Measurements from ENCODE around the gene ACTN1.
A peak's percentile ranks its signal among the peaks of the same experiment; 100 is the strongest.

ACTN1 gene

DNA sequence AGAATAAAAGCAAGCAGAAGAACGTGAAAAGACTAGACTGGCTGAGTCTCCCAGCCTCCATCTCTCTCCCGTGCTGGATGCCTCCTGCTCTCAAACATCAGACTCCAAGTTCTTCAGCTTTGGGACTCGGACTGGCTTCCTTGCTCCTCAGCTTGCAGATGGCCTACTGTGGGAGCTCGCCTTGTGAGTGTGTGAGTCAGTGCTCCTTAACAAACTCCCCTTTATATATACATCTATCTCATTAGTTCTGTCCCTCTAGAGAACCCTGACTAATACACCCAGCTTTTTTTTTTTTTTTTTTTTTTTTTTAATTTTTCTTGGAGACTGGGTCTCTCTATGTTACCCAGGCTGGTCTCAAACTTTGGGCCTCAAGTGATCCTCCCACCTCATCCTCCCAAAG lies 46.9 kb downstream of the ACTN1 start:
- no peak for DNase-seq

DNA sequence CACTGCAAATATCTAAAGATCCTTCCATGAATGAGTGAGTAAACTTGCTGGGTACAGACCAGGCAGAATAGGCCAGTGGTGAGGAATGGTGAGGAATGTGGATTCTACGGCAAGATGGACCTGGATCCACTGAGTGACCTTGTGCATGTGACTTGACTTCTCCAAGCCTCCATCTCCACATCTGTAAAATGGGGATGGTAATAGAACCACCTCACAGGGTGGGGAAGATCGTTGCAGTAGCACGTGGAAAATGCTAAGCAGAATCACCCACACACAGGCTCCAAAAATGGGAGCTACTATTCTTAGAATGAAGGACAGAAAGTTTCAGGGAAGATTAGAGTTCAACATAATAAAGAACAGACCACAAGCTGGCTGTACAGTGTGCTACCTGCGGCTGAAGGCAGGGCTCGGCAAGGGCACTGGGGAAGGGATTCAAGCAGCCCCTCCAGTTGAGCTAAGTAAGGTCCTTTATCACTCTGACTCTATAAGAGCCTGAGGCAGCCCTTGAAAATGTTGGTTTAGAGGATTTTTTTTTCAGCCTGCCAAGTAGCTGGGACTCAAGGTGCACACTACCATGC lies 47.5 kb downstream of the ACTN1 start:
- no peak for DNase-seq

DNA sequence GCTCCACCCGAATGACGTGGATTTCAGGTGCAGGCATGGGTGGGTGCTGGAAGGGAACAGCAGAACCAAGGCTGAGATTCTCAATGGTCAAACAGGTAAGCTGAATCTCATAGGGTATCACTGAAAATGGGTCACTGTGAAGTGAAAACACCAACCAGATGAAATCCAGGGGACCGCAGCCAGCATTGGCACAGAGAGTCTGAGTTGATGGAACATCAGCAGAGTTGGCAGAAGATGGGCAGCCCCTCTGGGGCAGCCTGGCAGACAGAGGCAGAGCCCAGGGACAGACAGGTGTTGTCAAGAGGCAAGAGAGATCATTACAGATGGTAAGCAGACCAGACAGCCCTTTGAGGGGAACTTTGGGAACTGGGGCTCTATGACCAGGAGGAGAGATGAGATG lies 48.0 kb downstream of the ACTN1 start:
- DNase-seq, result no peak

DNA sequence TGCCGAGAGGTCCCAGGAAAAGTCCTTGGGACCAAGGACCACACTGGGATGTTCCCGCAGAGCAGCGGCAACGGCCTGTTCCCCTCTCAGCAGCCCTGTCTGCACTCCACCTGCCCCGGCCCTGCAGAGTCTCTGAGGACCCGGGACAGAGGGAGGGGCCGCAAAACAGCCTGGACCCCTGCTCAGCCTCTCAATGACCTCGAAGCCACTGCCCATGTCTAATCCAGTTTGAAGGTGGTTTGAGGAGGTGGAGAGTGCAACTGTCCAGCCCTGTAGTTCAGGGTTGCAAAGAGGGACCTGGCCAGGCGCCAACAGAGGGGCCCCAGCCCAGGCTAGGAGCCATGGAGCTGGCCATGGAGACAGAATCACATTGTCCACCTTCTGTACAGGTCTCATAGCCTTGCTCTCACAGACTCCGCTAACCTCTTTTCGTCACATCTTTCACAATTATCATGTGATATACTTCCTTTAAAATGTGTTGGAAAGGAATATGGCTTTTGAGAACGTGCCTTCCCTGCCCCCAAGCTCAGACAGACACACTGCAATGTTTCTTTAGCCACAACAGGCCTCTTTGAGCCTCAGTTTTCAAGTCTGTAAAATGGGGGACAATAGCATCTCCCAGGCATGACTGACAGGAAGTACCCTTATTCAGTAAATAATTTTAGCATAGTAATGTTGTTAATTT lies 49.3 kb downstream of the ACTN1 start:
- DNase-seq, result no peak

DNA sequence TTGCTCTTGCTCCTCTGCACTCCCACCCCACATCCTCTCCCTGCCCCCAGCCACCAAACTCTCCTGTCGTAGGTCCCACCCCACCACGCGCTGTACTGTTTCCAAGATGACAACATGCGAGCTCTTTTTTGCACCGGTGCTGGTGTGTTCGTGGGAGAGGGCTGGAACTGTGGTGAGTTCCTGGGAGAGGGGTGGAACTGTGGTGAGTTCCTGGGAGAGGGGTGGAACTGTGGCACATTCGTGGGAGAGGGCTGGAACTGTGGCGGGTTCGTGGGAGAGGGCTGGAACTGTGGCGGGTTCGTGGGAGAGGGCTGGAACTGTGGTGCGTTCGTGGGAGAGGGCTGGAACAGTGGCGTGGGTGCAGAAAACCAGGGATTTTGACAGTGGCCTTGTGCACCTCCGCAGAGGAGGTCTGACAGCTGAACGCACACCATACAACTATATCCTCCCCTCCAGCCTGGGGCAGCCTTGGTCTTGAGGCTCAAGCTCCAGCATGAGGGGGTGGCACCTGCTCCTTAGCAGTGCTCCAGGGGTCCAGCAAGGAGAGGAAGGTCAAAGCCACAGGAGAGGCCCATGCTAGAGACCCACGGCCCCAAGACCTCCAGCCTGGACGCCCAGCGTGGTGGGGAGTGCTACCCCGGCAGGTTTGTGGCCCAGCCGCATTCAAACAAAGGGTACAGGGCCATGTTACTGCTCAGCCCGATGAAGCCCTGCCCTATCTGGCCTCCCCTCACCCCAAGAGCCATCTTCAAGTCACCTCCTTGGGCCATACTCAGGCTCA lies 50.1 kb downstream of the ACTN1 start:
- no peak for DNase-seq

DNA sequence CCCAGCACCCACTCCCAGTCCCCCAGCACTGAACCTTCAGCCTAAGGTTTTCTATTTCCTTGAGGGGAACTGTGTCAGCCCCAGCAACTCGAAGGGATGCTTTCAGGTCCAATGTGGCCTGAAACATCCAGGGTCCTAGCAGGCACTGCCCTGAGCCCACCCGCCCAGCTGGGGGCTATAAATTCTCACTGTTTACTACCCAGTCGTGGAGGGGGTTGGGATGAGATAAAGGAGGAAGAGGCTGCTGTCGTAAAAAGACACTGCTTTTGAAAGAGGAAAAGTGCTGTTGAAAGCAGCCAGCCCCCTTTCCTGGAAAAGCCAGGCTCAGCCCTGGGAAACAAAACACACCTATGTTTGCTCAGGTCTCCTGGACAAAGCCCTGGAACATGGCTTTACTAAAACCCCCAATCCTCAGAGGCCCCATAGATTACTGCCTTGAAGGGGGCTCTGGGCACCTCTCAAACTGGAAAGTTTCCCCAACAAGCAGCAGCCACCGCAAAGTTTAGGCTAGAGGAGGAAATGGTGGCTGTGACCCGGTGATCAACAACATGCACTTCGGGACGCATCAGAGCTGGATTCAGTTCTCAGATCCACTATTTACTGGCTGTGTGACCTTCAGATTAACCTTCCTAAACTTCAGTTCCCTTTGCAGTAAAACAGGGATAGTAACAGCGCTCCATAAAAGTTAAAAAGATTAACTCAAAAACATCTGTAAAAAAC lies 51.0 kb downstream of the ACTN1 start:
- no peak for DNase-seq

DNA sequence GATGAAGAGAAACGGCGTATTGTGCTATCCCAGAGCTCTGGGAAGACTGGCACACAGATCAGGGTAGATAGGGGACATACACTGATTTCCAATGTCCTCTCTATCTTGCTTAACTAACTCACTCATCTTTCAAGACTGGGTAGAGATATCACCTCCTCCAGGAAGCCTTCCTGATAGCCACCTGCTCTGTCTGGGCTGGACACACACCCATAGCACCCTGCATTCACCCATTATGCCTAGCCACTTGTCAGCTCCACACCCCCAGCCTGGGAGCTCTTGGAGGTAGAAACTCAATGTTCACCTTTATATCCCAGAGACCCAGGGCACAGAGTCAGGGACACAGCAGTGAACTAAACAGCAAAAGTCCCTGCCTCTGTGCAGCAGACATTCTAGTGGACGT lies 52.0 kb downstream of the ACTN1 start:
- DNase-seq, result no peak

DNA sequence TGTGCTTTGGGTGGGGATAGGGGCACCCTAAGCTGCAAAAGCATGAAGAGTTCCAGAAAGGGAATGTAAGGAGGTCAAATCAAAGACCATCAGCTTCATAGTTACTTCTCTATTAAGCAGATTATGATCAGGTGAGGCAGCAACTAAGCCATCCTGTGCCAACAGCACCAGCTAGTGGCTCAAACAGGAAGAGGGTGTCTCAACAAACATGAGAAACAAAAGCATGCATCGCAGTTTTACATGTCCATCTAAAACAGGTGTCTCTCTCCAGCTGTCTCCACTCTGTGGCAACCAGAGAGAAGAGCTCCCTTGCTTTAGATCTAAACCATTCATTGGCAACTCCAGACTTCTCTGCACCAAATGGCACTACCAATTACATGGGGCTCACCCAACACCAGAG lies 52.9 kb downstream of the ACTN1 start:
- no peak for DNase-seq

DNA sequence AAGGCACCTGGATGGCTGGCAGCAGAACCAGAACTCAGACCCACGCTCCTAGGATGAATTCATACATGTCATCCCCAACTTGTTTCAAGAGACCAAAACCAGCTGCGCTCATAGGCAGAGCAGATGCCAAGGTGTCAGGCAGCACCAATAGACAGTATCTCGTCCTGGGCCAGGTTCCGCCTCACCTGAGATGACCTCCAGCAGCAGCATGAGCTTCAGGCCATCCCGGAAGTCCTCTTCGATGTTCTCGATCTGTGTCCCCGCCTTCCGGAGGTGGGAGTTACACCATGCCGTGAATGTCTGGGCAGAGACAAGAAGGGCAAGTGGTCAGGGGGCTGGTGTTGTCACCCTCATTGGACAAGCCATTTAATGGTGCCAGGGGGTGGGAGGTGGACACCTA lies 53.7 kb downstream of the ACTN1 start:
- DNase-seq, result no peak

DNA sequence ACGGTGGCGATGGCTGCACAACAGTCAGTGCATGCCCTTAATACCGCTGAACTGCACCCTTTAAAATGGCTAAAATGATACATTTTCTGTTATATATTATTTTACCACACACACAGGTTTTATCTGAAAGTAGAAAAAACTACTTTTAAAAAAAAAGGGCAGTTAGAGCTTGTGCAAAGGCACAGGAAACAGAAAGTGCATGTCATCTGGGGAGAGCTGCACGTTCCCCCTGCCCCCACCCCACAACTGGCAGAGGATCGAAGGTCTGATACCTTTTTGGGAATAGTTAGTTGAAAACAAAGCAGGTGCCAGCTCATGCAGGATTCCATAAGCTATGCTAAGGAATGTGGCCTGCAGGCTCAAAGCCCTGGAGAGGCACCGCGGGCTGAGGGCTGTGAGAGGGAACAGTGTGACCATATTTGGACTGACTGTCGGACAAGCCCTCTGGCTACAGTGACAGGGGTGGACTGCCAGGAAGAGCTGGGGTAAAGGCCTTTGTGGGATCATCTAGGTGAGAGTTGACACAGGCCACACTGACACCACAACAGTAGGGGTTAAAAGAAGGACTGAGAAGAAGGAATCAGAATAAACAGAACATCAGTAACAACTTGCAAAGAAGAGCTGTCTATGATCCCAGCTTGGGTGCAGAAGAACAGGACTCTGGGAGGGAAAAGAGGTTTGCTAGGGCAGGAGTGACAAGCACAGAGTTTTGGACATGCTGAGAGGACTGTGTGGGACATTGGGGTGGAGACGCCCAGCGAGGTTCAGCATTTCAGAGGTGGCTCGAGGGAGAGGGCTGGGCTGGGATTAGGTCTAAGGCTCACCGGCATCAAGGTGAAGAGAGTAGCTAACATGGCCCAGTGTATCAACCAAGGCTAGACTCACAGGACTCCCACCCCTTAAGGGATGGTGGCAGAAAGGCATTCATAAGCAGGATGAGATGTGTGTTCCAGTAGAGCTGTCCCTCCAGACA lies 54.6 kb downstream of the ACTN1 start:
- no peak for DNase-seq

DNA sequence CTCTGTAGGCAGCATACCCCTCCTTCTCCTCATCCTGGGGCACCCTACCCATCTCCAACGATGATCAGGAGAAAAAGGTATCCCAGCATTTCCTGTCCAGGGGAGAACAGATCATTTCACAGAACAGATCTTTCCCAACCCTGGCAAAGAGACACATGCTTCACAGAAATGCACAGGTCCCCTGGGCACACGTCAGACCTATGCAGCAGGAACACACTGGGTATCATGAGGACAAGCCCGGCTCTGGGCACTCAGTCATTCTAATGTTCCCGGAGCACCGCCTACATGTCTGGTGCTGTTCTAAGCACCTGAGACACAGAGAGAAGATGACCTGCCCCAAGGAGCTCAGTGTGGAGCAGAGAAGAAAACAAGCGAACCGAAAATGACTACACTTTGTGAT lies 56.2 kb downstream of the ACTN1 start:
- no peak for DNase-seq

DNA sequence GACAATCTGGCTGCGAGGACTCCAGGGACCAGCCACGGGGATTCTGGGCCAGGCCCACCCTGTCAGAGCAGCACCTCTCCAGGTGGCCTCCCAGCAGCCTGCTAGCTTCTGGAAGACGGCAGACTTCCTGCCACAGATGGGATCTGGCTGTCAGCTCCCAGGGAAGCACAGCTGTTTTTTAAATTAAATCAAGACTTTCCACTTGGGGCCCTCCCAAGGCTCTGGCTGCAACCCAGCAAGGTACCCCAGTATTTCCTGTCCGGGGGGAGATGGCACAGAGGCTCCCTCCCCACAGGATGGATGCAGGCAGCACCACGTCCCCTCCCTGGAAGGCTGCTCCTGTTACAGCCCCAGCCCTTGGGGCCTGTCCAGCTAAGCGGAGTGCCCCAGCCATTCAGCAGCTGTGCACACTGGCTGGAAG lies 56.9 kb downstream of the ACTN1 start:
- DNase-seq, result peak; percentile 72

DNA sequence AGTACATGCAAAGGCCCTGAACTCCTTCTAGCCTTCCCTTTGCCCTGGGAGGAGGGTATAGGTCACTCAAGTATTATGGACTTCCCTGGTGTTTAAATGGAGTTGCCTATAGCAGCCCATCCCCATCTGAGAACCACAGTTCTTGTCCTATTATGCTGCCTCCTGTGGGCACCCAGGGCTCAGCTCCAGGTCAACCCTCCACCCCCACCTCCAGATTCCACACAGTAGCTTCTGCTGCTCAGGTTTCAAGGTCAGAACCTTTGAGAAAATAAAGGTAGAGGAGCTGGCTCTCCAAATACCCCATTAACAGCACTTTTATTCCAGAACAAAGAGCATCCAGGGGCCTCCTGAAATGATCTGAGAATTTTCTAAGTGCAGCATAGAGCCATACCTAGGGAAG lies 57.4 kb downstream of the ACTN1 start:
- DNase-seq, result no peak

DNA sequence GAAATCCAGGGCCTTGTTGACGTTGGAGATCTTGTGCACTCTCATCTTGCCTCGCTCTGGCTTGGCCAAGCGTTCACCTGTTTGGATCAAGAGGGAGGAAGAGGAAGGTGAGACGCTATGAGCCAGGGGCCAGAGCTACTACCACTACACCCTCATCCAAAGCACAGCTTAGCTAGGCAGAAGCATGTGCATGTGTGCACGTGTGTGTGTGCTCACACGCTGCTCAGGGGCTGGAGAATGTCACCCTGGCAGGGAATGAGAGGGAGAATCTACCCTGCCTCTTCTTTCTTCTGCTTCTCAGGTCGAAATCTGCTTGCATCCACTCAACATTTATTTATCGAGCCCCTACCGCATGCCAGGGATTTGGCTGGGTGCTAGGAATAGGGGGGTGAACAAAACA lies 58.1 kb downstream of the ACTN1 start:
- no peak for DNase-seq

DNA sequence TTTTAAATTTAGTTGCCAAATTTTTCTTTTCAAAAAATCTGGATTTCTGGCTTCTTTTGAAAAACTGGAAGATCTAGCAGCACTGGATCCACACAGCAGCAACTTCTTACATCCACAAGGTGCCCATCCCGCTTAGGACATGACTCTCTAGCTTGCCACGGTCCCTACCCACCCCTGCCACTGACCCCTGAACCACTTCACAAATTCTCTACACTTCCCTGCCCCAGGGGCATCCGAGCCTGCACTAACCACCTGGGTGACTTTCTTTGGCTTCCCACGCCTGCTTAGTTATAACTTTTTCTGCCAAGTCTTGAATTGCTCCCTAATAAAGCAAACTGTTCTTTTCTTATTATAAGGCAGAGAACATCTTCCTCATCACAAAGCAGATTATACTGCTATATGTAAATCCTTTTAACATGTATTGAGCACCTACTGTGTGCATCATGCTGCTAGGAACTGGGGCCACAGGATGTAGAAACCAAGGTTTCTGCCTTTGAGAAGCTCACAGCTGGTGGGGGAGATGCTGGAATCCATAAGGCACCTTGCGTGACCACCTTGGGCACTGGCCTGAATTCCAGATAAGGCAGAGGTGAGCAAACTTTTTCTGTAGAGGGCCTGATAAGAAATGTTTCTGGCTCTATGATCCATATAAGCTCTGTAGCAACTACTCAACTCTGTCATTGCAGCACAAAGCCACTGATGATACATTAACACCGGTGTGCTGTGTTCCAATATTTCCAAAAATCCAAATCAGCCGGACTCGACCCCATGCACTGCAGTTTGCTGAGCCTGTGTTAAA lies 59.8 kb downstream of the ACTN1 start:
- no peak for DNase-seq

DNA sequence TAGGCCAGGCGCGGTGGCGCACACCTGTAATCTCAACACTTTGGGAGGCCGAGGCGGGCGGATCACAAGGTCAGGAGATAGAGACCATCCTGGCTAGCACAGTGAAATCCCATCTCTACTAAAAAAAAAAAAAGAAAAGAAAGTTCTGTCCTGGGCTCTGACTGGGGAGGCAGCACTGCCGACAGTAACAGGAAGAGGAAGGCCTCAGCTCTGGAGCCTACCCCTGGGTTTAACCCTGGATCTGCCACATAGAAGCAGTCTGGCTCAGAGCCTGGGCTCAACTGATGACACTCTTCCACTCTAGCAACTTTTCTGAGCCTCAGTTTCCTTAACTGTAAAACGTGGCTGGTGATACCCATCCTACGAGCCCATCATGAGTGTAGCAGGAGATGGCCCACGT lies 60.5 kb downstream of the ACTN1 start:
- no peak for DNase-seq

DNA sequence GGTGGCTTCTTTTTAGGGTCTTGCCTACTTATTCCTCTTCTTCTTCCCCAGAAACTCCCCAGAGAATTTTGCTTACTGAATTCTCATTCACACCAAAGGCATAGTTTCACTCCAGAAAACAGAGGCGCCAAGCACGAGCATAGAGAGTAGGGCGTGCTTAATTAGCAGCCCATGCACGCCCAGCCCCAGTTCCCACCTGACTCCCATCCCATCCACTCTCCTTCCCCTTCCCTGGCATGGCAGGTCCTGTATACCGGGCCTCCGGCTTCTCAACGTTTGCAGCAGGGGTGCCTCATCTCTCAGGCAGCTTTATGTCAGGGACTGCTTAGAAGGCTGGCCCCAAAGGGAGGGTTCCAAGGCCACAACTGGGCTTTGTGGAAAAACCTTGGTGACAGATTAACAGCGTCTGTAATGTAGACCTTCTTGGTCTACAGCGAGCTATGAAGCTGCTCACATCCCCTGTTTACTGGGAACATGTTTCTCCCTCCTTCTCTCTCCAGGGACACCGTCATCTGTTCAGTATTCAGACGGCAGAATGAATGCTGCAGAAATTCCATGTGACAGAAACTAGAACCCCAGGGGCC lies 62.7 kb downstream of the ACTN1 start:
- DNase-seq, result no peak

DNA sequence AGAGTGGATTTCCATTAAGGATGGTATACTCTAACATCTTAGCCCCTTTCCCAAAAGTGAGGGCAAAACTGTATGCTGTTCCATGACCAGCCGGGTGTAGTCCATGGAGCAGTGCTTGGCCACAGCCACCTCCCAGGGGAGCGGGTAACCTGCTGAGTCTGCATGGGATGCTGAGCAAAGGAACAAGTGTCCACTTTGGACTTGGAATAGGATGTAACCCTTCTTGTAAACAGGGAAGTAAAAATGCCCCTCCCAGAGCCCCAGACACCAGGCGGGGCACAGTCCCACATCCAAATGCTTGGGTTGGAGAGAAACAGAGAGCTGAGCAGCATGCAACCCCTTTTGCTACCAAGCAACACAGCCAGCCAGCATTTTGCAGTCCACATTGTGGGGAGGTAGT lies 65.6 kb downstream of the ACTN1 start:
- DNase-seq, result no peak

DNA sequence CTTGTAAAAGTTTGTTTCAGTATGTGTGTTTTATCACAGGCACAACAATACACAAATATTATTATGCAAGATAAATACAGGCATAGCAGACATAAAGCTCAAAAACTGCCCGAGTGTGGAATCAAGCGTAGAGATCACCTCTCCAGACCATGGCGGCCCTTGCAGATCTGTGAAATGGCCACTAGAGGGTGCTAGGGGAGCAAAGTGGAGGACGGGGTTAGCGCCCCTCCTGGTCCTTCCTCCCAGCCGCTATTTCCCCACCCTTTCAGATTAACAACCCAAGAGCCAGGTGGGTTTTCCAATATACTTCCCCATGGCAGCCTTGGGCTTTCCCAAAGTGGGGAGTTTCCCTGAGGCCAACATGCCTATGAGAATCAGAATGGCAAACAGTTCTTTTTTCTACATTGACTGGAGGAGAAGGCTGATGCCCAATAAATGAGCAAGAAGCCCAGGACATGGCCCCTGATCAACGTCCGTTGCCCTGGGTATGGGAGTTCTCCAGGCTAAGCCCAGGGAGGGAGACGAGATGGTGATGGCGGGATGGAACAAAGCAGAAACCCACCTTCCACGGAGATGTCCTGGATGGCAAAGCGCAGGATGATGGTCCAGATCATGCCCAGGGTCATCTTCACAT lies 67.4 kb downstream of the ACTN1 start:
- peak; percentile 83 for DNase-seq

DNA sequence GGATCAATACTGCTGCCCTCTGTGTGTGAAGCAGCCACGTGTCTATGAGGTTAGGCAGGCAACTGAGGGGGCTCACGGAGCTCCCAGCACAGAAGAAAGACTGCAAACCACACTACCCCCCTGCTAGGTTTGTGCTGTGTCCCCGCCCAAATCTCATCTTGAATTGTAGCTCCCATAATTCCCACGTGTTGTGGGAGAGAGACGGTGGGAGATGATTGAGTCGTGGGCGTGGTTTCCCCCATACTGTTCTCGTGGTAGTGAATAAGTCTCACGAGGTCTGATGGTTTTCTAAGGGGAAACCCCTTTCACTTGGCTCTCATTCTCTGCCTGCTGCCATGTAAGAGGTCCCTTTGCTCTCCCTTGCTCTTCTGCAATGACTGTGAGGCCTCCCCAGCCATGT lies 68.6 kb downstream of the ACTN1 start:
- DNase-seq, result no peak

DNA sequence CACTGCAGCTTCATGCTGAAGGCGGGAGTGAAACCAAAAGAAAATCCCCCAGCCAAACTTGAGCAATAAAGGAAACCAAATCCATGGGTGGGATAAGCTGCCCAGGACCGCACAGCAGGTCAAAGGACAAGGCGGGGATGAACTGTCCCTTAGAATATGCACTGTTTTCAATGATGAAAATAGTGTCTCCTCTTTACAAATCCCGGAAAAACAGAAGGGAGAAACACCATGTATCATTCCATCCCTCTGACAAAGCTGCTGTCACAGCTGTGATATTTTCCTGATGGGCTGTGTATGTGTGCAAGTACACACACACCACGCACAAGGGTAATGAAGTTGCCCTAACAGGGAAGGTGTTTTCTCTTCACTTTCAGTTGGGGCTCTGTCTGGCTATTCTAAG lies 70.3 kb downstream of the ACTN1 start:
- no peak for DNase-seq

Data from femur (tissue), 1 donor.